Fibroblast of the aortic adventitia (primary cell): ENCODE results near the gene LHPP. TPM values are rescaled to one million over a fixed set of nuclear protein-coding genes. Genes with fewer than 3 reads are reported as not detected.
A peak's percentile ranks its signal among the peaks of the same experiment; 100 is the strongest.
"Not testable (repeated sequence)": the region's sequence is repeated elsewhere in the genome, so short reads cannot be mapped to it uniquely, and the experiment has no call there.

ENCODE experiments used
- DNase-seq: peaks from one replicate; pipeline ENCODE4 v3.0.0-alpha.2; 2010; ENCODE audit warnings: low read depth
- H3K4me3 ChIP-seq: 2 replicates; pipeline ENCODE4 v1.5.1; 2011; ENCODE audit warnings: low read depth, mild to moderate bottlenecking, control low read depth, low read length, moderate library complexity
- CTCF ChIP-seq: IDR thresholded peaks from 2 replicates; pipeline ENCODE4 v1.5.1; 2011; ENCODE audit warnings: mild to moderate bottlenecking, low read length, control low read depth, inconsistent platforms; ENCODE audit not compliant: insufficient read depth
- total RNA-seq: library from RNA; depleted of rRNA; stranded (reverse); fragments of >200 nt; gene quantifications from 2 replicates; pipeline ENCODE4 v1.2.3, GENCODE V29; 2012; ENCODE audit warnings: low replicate concordance

The LHPP gene
- total RNA-seq, 1 donor, result 12.5 TPM

GRCh38 chr10:124576526-124577420 is 115.2 kb downstream of the LHPP start:
- no peak overlapping the region for H3K4me3 ChIP-seq
- TF ChIP-seq CTCF, result no peak
- DNase-seq, result no peak

- no peak overlapping the region for H3K4me3 ChIP-seq
- no peak for TF ChIP-seq CTCF
- no peak for DNase-seq
Measured at GRCh38 chr10:124577651-124578050, 116.0 kb downstream of the LHPP start.

DNA sequence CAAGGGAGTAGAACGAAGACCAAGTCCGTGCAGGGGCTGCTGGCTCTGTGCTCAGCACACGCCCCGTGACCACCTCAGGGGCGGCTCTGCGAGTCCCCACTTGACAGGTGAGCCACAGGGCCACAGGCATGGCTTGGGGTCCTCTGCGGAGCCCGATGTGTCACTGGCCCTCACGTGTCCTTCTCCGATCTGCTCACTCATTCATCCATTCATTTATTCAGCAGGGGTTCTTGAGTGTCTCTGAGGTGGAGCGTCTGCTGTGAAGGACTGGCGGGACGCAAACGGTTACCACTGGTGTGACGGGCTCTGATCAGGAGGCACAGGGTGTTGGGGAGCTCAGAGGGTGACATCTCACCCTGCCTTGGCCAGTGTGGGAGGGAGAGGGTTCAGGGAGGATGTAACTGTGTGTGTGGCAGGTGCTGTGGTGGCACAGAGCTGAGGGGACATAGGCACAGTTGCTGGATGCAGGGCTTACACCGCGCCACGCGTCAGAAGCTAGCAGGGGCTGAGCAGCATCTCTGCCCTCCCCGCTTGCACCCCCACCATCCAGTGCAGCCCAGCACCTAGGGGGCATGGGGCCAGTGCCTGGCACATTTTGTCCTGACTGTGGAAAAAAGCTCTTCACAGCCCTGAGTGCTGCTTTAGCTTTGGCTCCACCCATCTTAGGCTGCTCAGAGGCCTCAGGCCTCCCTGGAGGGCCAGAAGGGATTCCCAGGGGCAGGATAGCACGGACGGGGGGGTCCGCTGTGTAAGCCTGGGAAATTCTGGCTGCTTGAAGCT is 116.8 kb downstream of the LHPP start:
- DNase-seq, result no peak
- TF ChIP-seq CTCF, result no peak
- H3K4me3 ChIP-seq, result no peak overlapping the region

GRCh38 chr10:124579011-124579399 is 117.4 kb downstream of the LHPP start:
- DNase-seq, result peak; percentile 5
- TF ChIP-seq CTCF, result no peak

GRCh38 chr10:124586142-124586541 is 124.5 kb downstream of the LHPP start:
- no peak for DNase-seq
- no peak overlapping the region for H3K4me3 ChIP-seq
- no peak for TF ChIP-seq CTCF

More at GRCh38 chr10:124579011-124579399, 117.4 kb downstream of the LHPP start:
- no peak overlapping the region for H3K4me3 ChIP-seq

DNA sequence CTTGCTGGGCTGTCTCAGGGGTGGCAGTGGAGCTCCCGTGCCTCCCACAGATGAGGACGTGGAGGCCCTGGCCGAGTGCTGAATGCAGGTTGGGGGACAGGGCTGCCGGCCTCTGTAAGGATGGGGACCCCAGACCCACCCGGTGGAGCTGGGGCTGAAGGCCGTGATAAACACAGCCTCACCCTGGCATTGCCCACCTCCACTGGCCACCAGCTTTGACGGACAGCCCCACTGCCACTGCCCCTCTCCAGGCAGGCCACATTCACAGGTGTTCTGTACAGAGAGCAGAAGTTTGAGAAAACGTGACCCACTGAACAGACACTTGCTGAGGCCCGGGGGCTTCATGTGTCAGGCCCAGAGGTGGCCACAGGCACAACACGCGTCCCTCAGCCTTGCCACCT is 126.2 kb downstream of the LHPP start:
- no peak for DNase-seq
- no peak overlapping the region for H3K4me3 ChIP-seq
- no peak for TF ChIP-seq CTCF

DNA sequence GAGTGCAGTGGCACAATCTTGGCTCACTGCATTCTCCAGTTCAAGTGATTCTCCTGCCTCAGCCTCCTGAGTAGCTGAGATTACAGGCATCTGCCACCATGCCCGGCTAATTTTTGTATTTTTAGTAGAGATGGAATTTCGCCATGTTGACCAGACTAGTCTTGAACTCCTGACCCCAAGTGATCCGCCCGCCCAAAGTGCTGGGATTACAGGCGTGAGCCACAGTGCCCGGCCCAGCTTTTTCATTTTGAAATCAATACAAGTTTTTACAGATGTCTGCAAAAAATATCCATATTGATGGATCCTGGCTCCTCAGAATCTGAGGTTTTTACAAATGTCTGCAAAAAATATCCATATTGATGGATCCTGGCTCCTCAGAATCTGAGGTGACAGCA is 126.7 kb downstream of the LHPP start:
- DNase-seq, H3K4me3 ChIP-seq: not testable (repeated sequence)
